GM23338 (cell line): ENCODE measurements around the gene SH2D6. TPM values are rescaled to one million over a fixed set of nuclear protein-coding genes. Genes with fewer than 3 reads are reported as not detected.
"Not testable (repeated sequence)": the region's sequence is repeated elsewhere in the genome, so short reads cannot be mapped to it uniquely, and the experiment has no call there.

ENCODE experiments used
- ATAC-seq: fragments of 200-7000 bp; cut with Tn5 transposase; 3 replicates; pipeline ENCODE4 v1.9.1; 2020
- DNase-seq: peaks from one replicate; pipeline ENCODE4 v3.0.0-alpha.2; 2015; ENCODE audit warnings: low spot score
- H2AFZ ChIP-seq: fragments of 200-600 bp; sonication (generic); 2 replicates; pipeline ENCODE4 v1.8.0; 2016; ENCODE audit warnings: antibody characterized with exemption, mild to moderate bottlenecking, moderate library complexity
- H3F3A ChIP-seq: fragments of 200-600 bp; sonication (generic); replicated peaks from 2 replicates; pipeline ENCODE4 v1.8.0; 2017; ENCODE audit warnings: antibody characterized with exemption, mixed run types, low read depth
- H3K27ac ChIP-seq: fragments of 200-600 bp; sonication (generic); 2 replicates; pipeline ENCODE4 v1.6.1; 2016; ENCODE audit warnings: low read depth
- H3K27me3 ChIP-seq: fragments of 200-600 bp; sonication (generic); 2 replicates; pipeline ENCODE4 v1.8.0; 2016; ENCODE audit warnings: mild to moderate bottlenecking, mixed run types, moderate library complexity; ENCODE audit not compliant: insufficient read depth
- H3K36me3 ChIP-seq: fragments of 200-600 bp; sonication (generic); 2 replicates; pipeline ENCODE4 v1.8.0; 2016; ENCODE audit warnings: mild to moderate bottlenecking; ENCODE audit not compliant: insufficient read depth
- H3K4me1 ChIP-seq: fragments of 200-600 bp; sonication (generic); 2 replicates; pipeline ENCODE4 v1.8.0; 2016; ENCODE audit warnings: mild to moderate bottlenecking, moderate library complexity; ENCODE audit not compliant: insufficient read depth
- H3K4me2 ChIP-seq: fragments of 200-600 bp; sonication (generic); 2 replicates; pipeline ENCODE4 v1.7.1; 2017; ENCODE audit warnings: mixed run types
- H3K4me3 ChIP-seq: fragments of 200-600 bp; sonication (generic); 2 replicates; pipeline ENCODE4 v1.6.1; 2016; ENCODE audit warnings: mixed run types
- H3K79me2 ChIP-seq: fragments of 200-600 bp; sonication (generic); replicated peaks from 2 replicates; pipeline ENCODE4 v1.8.0; 2017; ENCODE audit warnings: mild to moderate bottlenecking; ENCODE audit not compliant: insufficient read depth
- H3K9me2 ChIP-seq: fragments of 200-600 bp; sonication (generic); 2 replicates; pipeline ENCODE4 v1.8.0; 2017; ENCODE audit not compliant: insufficient read depth
- H4K20me1 ChIP-seq: fragments of 200-600 bp; sonication (generic); replicated peaks from 2 replicates; pipeline ENCODE4 v1.8.0; 2017; ENCODE audit warnings: mild to moderate bottlenecking; ENCODE audit not compliant: insufficient read depth
- H3K27ac Mint-ChIP-seq: 2 replicates; pipeline ENCODE4 v1.8.0; 2020; ENCODE audit warnings: inconsistent platforms, mild to moderate bottlenecking, moderate library complexity, mixed read lengths
- H3K27me3 Mint-ChIP-seq: 3 replicates; pipeline ENCODE4 v1.8.0; 2022; ENCODE audit warnings: low read depth, mild to moderate bottlenecking, moderate library complexity, mixed read lengths, inconsistent platforms; ENCODE audit not compliant: insufficient read depth, poor library complexity
- H3K36me3 Mint-ChIP-seq: 3 replicates; pipeline ENCODE4 v1.8.0; 2021; ENCODE audit warnings: low read depth, mild to moderate bottlenecking, inconsistent platforms, moderate library complexity, mixed read lengths
- H3K4me1 Mint-ChIP-seq: 3 replicates; pipeline ENCODE4 v1.8.0; 2020; ENCODE audit warnings: mild to moderate bottlenecking, inconsistent platforms, mixed read lengths
- H3K4me3 Mint-ChIP-seq: 3 replicates; pipeline ENCODE4 v1.8.0; 2021; ENCODE audit warnings: moderate library complexity, mild to moderate bottlenecking, inconsistent platforms, mixed read lengths
- H3K9me3 Mint-ChIP-seq: 3 replicates; pipeline ENCODE4 v1.8.0; 2020; ENCODE audit warnings: moderate library complexity, mild to moderate bottlenecking, inconsistent platforms, mixed read lengths
- NANOG ChIP-seq: IDR thresholded peaks from 2 replicates; pipeline ENCODE4 v1.6.1; 2016; ENCODE audit warnings: antibody characterized with exemption, borderline replicate concordance
- STAT1 ChIP-seq: IDR thresholded peaks from one replicate; pipeline ENCODE4 v1.6.1; 2016; ENCODE audit warnings: antibody characterized with exemption; ENCODE audit not compliant: unreplicated experiment
- ZNF114 ChIP-seq: fragments of 250-450 bp; sonication (Bioruptor Pico); IDR thresholded peaks from 2 replicates; pipeline ENCODE4 v1.5.0; 2020; ENCODE audit warnings: mild to moderate bottlenecking, moderate library complexity
- ZNF331 ChIP-seq: fragments of 250-450 bp; sonication (Bioruptor Pico); IDR thresholded peaks from 2 replicates; pipeline ENCODE4 v1.5.0; 2020; ENCODE audit warnings: low read depth, mild to moderate bottlenecking, moderate library complexity
- ZNF462 ChIP-seq: fragments of 250-450 bp; sonication (Bioruptor Pico); IDR thresholded peaks from 2 replicates; pipeline ENCODE4 v1.5.0; 2020; ENCODE audit warnings: mild to moderate bottlenecking, moderate library complexity
- polyA plus RNA-seq: library from polyadenylated mRNA; unstranded; fragments of >200 nt; fragmentation: Nextera tagmentation; extraction: Ambion mirVana; gene quantifications from 2 replicates; pipeline ENCODE4 v1.2.1, GENCODE V29; 2016
- total RNA-seq: library from RNA; depleted of rRNA; stranded (reverse); fragments of >200 nt; shearing (Covaris generic); gene quantifications from 2 replicates; pipeline ENCODE4 v1.2.3, GENCODE V29; 2014

The SH2D6 gene
- total and polyA plus RNA-seq, 2 experiments from 2014 or later = 0.37 TPM; not detected in 1

DNA sequence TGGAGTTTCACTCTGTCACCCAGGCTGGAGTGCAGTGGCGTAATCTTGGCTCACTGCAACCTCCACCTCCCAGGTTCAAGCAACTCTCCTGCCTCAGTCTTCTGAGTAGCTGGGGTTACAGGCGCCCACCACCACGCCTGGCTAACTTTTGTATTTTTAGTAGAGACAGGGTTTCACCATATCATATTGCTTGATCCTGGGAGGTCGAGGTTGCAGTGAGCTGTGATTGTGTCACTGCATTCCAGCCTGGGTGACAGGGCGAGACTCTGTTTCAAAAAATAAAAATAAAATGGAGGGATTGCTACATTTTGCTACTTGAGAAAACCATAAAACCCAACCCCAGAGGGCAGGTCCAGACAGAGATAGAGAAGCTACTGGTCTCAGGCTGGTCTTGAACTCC, 35.4 kb upstream of the SH2D6 start:
- not testable (repeated sequence) for ATAC-seq, H2AFZ ChIP-seq, H3K27ac Mint-ChIP-seq, H3K27me3 ChIP-seq, H3K4me3 ChIP-seq, H3K4me2 ChIP-seq, DNase-seq, H3K27me3 Mint-ChIP-seq, H3K79me2 ChIP-seq, H4K20me1 ChIP-seq, H3K4me3 Mint-ChIP-seq, H3K9me2 ChIP-seq, H3F3A ChIP-seq, H3K27ac ChIP-seq
- Mint-ChIP-seq H3K36me3 (peaks cover 43% of the 10 kb centered on the region), H3K9me3 (peaks cover 22% of the 10 kb centered on the region), H3K4me1 (peaks cover 19% of the 10 kb centered on the region)
- Histone ChIP-seq H3K36me3 (peaks cover 16% of the 10 kb centered on the region), H3K4me1 (peaks cover 12% of the 10 kb centered on the region)

DNA sequence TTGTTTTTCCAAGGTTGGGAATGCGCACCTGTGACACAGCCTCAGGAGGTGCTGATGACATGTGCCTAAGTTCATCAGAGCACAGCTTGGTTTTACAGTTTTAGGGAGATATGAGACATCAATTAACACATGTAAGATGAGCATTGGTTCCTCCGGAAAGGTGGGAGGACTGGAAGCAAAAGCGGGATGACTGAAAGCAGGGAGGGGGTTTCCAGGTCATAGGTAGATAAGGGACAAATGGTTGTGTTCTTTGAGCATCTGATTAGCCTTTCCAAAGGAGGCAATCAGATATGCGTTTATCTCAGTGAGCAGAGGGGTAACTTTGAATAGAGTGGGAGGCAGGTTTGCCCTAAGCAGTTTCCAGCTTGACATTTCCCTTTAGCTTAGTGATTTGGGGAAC, 34.7 kb upstream of the SH2D6 start:
- no peaks in the 10 kb centered on the region for H3K9me2 ChIP-seq
- TF ChIP-seq ZNF114 (CRISPR knock-in tag) (no peak), NANOG (no peak)
- no peak overlapping the region for H2AFZ ChIP-seq
- Mint-ChIP-seq H3K9me3 (peaks cover 21% of the 10 kb centered on the region), H3K4me1 (peaks cover 21% of the 10 kb centered on the region), H3K4me3 (no peak overlapping the region), H3K27me3 (peaks cover 7% of the 10 kb centered on the region), H3K36me3 (peaks cover 37% of the 10 kb centered on the region), H3K27ac (no peak overlapping the region)
- no peak overlapping the region for H3K27ac ChIP-seq
- no peaks in the 10 kb centered on the region for H3K79me2 ChIP-seq
- H3K4me3 ChIP-seq = no peak overlapping the region
- peaks cover 16% of the 10 kb centered on the region for H3K36me3 ChIP-seq
- H3K4me1 ChIP-seq = peaks cover 12% of the 10 kb centered on the region
- ATAC-seq (no peak), DNase-seq (no peak)
- H3F3A ChIP-seq = 0 out of 2 replicates have a peak, but pooled peaks cover 4% of the 10 kb centered on the region
- no peak overlapping the region for H3K4me2 ChIP-seq
- no peaks in the 10 kb centered on the region for H4K20me1 ChIP-seq
- H3K27me3 ChIP-seq = no peaks in the 10 kb centered on the region

DNA sequence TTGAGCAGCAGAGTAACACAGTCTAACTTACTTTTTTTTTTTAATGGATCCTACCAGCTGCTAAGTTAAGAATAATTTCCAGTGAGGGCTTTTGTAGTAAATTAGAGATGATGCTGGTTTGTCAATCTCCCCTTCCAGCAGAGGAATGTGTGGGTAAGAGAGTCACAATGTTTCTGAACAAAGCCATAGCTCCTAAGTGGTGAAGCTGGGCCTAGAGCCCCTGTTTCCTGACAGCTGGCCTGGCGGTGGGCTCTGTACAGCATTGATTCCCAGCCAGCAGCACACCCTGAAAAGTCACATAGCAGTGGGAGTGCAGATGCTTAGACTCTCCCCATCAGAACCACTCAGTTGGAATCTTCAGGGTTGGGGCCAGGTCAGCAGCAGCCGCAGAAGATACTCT, 32.8 kb upstream of the SH2D6 start:
- H3K4me3 ChIP-seq = no peak overlapping the region
- H3K4me2 ChIP-seq = no peak overlapping the region
- Mint-ChIP-seq H3K9me3 (peaks cover 8% of the 10 kb centered on the region), H3K4me3 (no peak overlapping the region), H3K27ac (no peak overlapping the region), H3K36me3 (peaks cover 19% of the 10 kb centered on the region), H3K27me3 (peaks cover 7% of the 10 kb centered on the region), H3K4me1 (peaks cover 27% of the 10 kb centered on the region)
- no peak overlapping the region for H2AFZ ChIP-seq
- no peaks in the 10 kb centered on the region for H3K27me3 ChIP-seq
- no peaks in the 10 kb centered on the region for H3K9me2 ChIP-seq
- TF ChIP-seq ZNF331 (CRISPR knock-in tag) (no peak), ZNF462 (CRISPR knock-in tag) (no peak), STAT1 (no peak), NANOG (no peak)
- DNase-seq = no peak
- H4K20me1 ChIP-seq = no peaks in the 10 kb centered on the region
- 0 out of 2 replicates have a peak, but pooled peaks cover 4% of the 10 kb centered on the region for H3F3A ChIP-seq
- peak; percentile 19; the same call in 1 of the 3 replicates for ATAC-seq
- no peak overlapping the region for H3K27ac ChIP-seq
- H3K36me3 ChIP-seq = peaks cover 5% of the 10 kb centered on the region
- peaks cover 12% of the 10 kb centered on the region for H3K4me1 ChIP-seq
- H3K79me2 ChIP-seq = no peaks in the 10 kb centered on the region
